OCI-LY7 (cell line): ENCODE measurements around the gene PCNT. TPM values are rescaled to one million over a fixed set of nuclear protein-coding genes. Genes with fewer than 3 reads are reported as not detected.

ENCODE experiments used
- BruUV-seq: library from RNA; stranded (reverse); fragments of 400-500 nt; replicated peaks from 2 replicates; lab custom pipeline; 2021; lab: Mats Ljungman, UMichigan
- CTCF ChIA-PET: fragments of 300-600 bp; sonication (Branson Sonifier 250); formaldehyde crosslinking; loops from one replicate; lab custom pipeline; 2022; ENCODE audit warnings: antibody characterized with exemption; ENCODE audit not compliant: unreplicated experiment; lab: Charles Lee
- POLR2A ChIA-PET: fragments of 300-600 bp; sonication (Branson Sonifier 250); formaldehyde crosslinking; loops from one replicate; lab custom pipeline; 2022; ENCODE audit warnings: antibody characterized with exemption; lab: Charles Lee
- DNase-seq: peaks from one replicate; pipeline ENCODE4 v3.0.0-alpha.2; 2015; ENCODE audit warnings: low spot score
- H2AFZ ChIP-seq: fragments of 200-600 bp; sonication (generic), shearing (Covaris generic); 2 replicates; pipeline ENCODE4 v1.6.1; 2014; ENCODE audit warnings: mild to moderate bottlenecking, antibody characterized with exemption, low read length, moderate library complexity
- H3K27ac ChIP-seq: fragments of 200-600 bp; sonication (generic); 2 replicates; pipeline ENCODE4 v1.5.1; 2014; ENCODE audit warnings: mixed run types, low read depth, mild to moderate bottlenecking, moderate library complexity, low read length, inconsistent platforms; ENCODE audit not compliant: poor library complexity, severe bottlenecking
- H3K36me3 ChIP-seq: fragments of 200-600 bp; sonication (generic); 2 replicates; pipeline ENCODE4 v1.6.1; 2014; ENCODE audit warnings: mild to moderate bottlenecking, antibody characterized with exemption, low read length, moderate library complexity, mixed read lengths; ENCODE audit not compliant: insufficient read depth
- H3K4me1 ChIP-seq: fragments of 200-600 bp; sonication (generic); 2 replicates; pipeline ENCODE4 v1.5.1; 2014; ENCODE audit warnings: mild to moderate bottlenecking, low read length; ENCODE audit not compliant: insufficient read depth, poor library complexity, severe bottlenecking
- H3K4me2 ChIP-seq: fragments of 200-600 bp; sonication (generic); 2 replicates; pipeline ENCODE4 v1.6.1; 2014; ENCODE audit warnings: mild to moderate bottlenecking, low read length
- H3K4me3 ChIP-seq: fragments of 200-600 bp; sonication (generic); 2 replicates; pipeline ENCODE4 v1.5.1; 2014; ENCODE audit warnings: mild to moderate bottlenecking, low read depth, low read length; ENCODE audit not compliant: poor library complexity, severe bottlenecking
- H3K79me2 ChIP-seq: fragments of 200-600 bp; sonication (generic); 2 replicates; pipeline ENCODE4 v1.6.1; 2016; ENCODE audit warnings: low read depth, mild to moderate bottlenecking, low read length, moderate library complexity, mixed read lengths; ENCODE audit not compliant: insufficient read depth
- H3K9me2 ChIP-seq: fragments of 200-600 bp; sonication (generic); 2 replicates; pipeline ENCODE4 v1.6.1; 2016; ENCODE audit warnings: mild to moderate bottlenecking, low read length, mixed read lengths; ENCODE audit not compliant: insufficient read depth
- H3K9me3 ChIP-seq: fragments of 200-600 bp; sonication (generic); 2 replicates; pipeline ENCODE4 v1.6.1; 2014; ENCODE audit warnings: mild to moderate bottlenecking, mixed run types, low read length, mixed read lengths
- H4K20me1 ChIP-seq: fragments of 200-600 bp; sonication (generic); 2 replicates; pipeline ENCODE4 v1.6.1; 2014; ENCODE audit warnings: mild to moderate bottlenecking, antibody characterized with exemption, low read length, moderate library complexity, mixed read lengths; ENCODE audit not compliant: insufficient read depth
- EZH2phosphoT487 ChIP-seq: fragments of 200-600 bp; sonication (generic); IDR thresholded peaks from 2 replicates; pipeline ENCODE4 v1.6.1; 2018; ENCODE audit warnings: low read depth, borderline replicate concordance, mild to moderate bottlenecking, mixed run types, antibody characterized with exemption, low read length, moderate library complexity, mixed read lengths
- intact Hi-C: fragments of 100-400 bp; cut with micrococcal nuclease; formaldehyde crosslinking; loops from one replicate; pipeline ENCODE4 v1.10.0; 2022; ENCODE audit not compliant: unreplicated experiment
- total RNA-seq, 2 experiments: library from RNA; depleted of rRNA in 1 of 2; stranded (reverse); fragments of >200 nt in 1 of 2; shearing (Covaris generic) in 1 of 2; gene quantifications; 2 replicates each; pipeline ENCODE4 v1.2.3, GENCODE V29; 2014 to 2022
- TF ChIP-seq, protein P1 (sequence below): fragments of 200-600 bp; sonication (generic); conservative IDR thresholded peaks from 2 replicates; pipeline ENCODE4 v1.5.1; 2014; ENCODE audit warnings: mild to moderate bottlenecking, antibody characterized with exemption, low read length, moderate library complexity, mixed read lengths

The PCNT gene
- total RNA-seq, 2 experiments from 2014 or later = 48.4 to 84.1 TPM

DNA sequence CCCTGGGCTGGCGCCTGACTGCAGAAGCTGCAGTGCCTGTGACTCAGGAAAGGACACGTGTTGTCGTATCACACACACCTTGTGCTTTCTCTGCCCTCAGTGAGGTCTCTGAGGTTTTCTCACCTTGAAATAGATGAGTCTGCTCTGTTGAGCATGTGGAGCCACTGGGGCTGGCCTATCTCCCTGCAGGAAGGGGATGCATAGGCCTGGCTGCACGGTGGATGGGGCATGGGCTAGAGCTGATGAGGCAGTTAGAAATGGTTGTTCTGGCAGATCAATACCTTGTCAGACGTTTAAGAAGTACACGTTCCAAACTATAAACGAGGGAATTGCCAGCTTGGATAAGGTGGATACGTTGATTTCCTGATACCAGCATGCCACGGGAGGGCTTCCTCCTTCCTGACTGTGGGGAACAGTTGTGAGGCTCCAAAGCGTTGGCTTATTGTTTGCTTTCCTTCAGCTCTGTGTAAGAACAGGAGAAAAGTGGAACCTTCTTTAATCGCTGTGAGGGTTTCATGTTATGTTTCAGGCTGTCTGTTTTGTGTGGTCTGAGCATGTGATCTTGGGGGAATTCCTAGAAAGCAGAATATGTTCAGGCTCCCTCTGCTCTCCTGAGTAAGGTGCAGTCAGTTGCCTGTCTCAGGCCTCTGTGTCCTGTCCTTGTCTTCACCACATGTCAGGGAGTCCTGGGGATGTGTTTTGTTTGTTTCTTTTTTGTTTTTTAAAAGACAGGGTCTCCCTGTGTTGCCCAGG, 44.8 kb downstream of the PCNT start:
- H3K4me1 ChIP-seq = no peaks in the 10 kb centered on the region
- H3K27ac ChIP-seq = no peak overlapping the region
- ChIA-PET POLR2A (interaction anchor here (0.5 to 0.7 kb wide), 2 partner anchors 10 to 43 kb away, joined by 3 read pairs; no protein-coding TSS in a partner anchor), CTCF (no interaction called here)
- peaks cover 18% of the 10 kb centered on the region; the same call in 1 of the 2 replicates for H3K79me2 ChIP-seq
- no TSS peak for BruUV-seq
- H3K9me2 ChIP-seq = no peaks in the 10 kb centered on the region
- no peak overlapping the region for H3K4me2 ChIP-seq
- peaks cover 84% of the 10 kb centered on the region for H3K36me3 ChIP-seq
- no peaks in the 10 kb centered on the region for H3K9me3 ChIP-seq
- no peak overlapping the region for H2AFZ ChIP-seq
- no peak overlapping the region for H3K4me3 ChIP-seq
- no peak for DNase-seq
- no peak for TF ChIP-seq EZH2phosphoT487
- TF ChIP-seq, protein P1, sequence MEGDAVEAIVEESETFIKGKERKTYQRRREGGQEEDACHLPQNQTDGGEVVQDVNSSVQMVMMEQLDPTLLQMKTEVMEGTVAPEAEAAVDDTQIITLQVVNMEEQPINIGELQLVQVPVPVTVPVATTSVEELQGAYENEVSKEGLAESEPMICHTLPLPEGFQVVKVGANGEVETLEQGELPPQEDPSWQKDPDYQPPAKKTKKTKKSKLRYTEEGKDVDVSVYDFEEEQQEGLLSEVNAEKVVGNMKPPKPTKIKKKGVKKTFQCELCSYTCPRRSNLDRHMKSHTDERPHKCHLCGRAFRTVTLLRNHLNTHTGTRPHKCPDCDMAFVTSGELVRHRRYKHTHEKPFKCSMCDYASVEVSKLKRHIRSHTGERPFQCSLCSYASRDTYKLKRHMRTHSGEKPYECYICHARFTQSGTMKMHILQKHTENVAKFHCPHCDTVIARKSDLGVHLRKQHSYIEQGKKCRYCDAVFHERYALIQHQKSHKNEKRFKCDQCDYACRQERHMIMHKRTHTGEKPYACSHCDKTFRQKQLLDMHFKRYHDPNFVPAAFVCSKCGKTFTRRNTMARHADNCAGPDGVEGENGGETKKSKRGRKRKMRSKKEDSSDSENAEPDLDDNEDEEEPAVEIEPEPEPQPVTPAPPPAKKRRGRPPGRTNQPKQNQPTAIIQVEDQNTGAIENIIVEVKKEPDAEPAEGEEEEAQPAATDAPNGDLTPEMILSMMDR = no peak
- intact Hi-C loops = no loop called here
- H4K20me1 ChIP-seq = no peaks in the 10 kb centered on the region

DNA sequence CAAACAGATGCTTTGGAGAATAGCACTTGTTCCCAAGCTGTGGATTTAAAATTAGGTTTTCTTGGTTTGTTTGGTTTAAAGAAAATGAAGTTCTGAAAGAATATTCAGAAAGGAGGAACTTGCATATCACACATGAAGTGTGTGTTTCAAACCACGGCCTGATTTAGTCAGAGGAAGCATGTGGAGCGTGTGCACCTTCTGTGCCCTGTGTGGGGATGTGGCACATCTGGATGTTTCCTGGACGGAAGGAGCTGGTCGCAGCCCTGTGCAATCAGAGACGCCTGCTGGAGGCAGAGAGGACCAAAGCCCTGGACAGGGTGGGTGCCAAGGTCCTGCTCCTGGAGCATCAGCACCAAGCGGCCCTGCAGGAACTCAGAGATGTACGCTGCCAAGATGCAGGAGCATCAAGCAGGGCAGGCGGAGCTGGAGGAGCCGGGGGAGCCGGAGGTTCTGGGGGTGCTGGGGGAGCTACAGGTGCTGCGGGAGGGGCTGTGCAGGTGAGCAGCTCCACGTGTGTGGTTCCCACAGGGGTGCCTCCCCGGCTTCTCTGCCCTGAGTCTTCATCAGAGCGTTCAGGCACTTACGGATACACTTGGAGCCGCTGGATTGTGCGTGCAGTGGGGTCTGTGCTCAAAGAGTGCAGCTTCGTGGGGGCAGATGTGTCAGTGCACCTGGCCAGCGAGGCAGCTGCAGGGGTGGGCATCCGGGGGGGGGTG, 45.7 kb downstream of the PCNT start:
- POLR2A ChIA-PET = no interaction called here
- H4K20me1 ChIP-seq = no peaks in the 10 kb centered on the region
- H3K36me3 ChIP-seq = peaks cover 83% of the 10 kb centered on the region
- no peak overlapping the region for H3K4me2 ChIP-seq
- intact Hi-C loops = no loop called here
- no peak overlapping the region for H3K27ac ChIP-seq
- TF ChIP-seq, protein P1 = no peak
- no peak for TF ChIP-seq EZH2phosphoT487
- no peaks in the 10 kb centered on the region for H3K9me2 ChIP-seq
- BruUV-seq = no TSS peak
- CTCF ChIA-PET = interaction anchor here (0.6 kb wide), 1 partner anchor 58 kb away, joined by 3 read pairs; no protein-coding TSS in a partner anchor
- no peak for DNase-seq
- peaks cover 18% of the 10 kb centered on the region; the same call in 1 of the 2 replicates for H3K79me2 ChIP-seq
- no peaks in the 10 kb centered on the region for H3K4me1 ChIP-seq
- H3K4me3 ChIP-seq = no peak overlapping the region
- H3K9me3 ChIP-seq = no peaks in the 10 kb centered on the region
- H2AFZ ChIP-seq = no peak overlapping the region
